Measurements from ENCODE around the gene ARL6IP4.

GRCh38 chr12:122999986-123000420 is 19.5 kb downstream of the ARL6IP4 start:
- TF ChIP-seq RAD21 (IDR thresholded peaks at IDR 0.05; ENCODE audit: low read depth): no peak
- TF ChIP-seq YY1 (IDR thresholded peaks at IDR 0.05; ENCODE audit: low read depth): no peak
- TF ChIP-seq CREB1 (IDR thresholded peaks at IDR 0.05; ENCODE audit: low read depth): no peak
